ENCODE data around the gene STRN3. TPM values are rescaled to one million over a fixed set of nuclear protein-coding genes. Genes with fewer than 3 reads are reported as not detected.
"Not testable (repeated sequence)": the region's sequence is repeated elsewhere in the genome, so short reads cannot be mapped to it uniquely, and the experiment has no call there.

STRN3 gene
- total RNA-seq, 4 donors from 2014 or later = 21.5 to 50.0 (median 29.5) TPM

- H3K9me3 ChIP-seq = no peaks in the 10 kb centered on the region
- no peak overlapping the region for H3K4me3 ChIP-seq
- H3K4me1 ChIP-seq = peaks cover 2% of the 10 kb centered on the region
- H3K27me3 ChIP-seq = no peaks in the 10 kb centered on the region
- no peaks in the 10 kb centered on the region for H3K36me3 ChIP-seq
- no peak for DNase-seq (ENCODE audit: low spot score in 2 of 2)
- over 99% methylated on average over 3 of the region's 3 CpGs for WGBS
- TF ChIP-seq POLR2AphosphoS5 (IDR thresholded peaks at IDR 0.05) (no peak), CTCF (IDR thresholded peaks at IDR 0.05) (no peak)
- H3K27ac ChIP-seq = no peak overlapping the region
Measured at GRCh38 chr14:30985796-30986195, 40.4 kb downstream of the STRN3 start.

- Histone ChIP-seq H3K27ac (no peak overlapping the region), H3K36me3 (no peaks in the 10 kb centered on the region), H3K4me3 (no peak overlapping the region), H3K9me3 (no peaks in the 10 kb centered on the region), H3K27me3 (no peaks in the 10 kb centered on the region), H3K4me1 (peaks cover 3% of the 10 kb centered on the region)
- 85% methylated on average over 2 of the region's 2 CpGs for WGBS
- no peak for TF ChIP-seq POLR2AphosphoS5 (IDR thresholded peaks at IDR 0.05)
- no peak for TF ChIP-seq EP300 (IDR thresholded peaks at IDR 0.05)
- TF ChIP-seq POLR2A (IDR thresholded peaks at IDR 0.05) = no peak
- TF ChIP-seq CTCF (IDR thresholded peaks at IDR 0.05) = no peak
- DNase-seq (ENCODE audit: low spot score in 2 of 2) = no peak
Measured at GRCh38 chr14:30983858-30984257, 42.3 kb downstream of the STRN3 start.

GRCh38 chr14:30982533-30982932 lies 43.6 kb downstream of the STRN3 start:
- H3K4me3 ChIP-seq = no peak overlapping the region
- H3K27ac ChIP-seq = no peak overlapping the region
- H3K9me3 ChIP-seq = no peaks in the 10 kb centered on the region
- peaks cover 3% of the 10 kb centered on the region for H3K4me1 ChIP-seq
- DNase-seq (ENCODE audit: low spot score in 2 of 2) = no peak
- no peaks in the 10 kb centered on the region for H3K36me3 ChIP-seq
- WGBS = 92% methylated on average over 7 of the region's 7 CpGs
- no peak for TF ChIP-seq POLR2AphosphoS5 (IDR thresholded peaks at IDR 0.05)
- TF ChIP-seq EP300 (IDR thresholded peaks at IDR 0.05) = no peak
- no peak for TF ChIP-seq POLR2A (IDR thresholded peaks at IDR 0.05)
- no peak for TF ChIP-seq CTCF (IDR thresholded peaks at IDR 0.05)
- no peaks in the 10 kb centered on the region for H3K27me3 ChIP-seq

GRCh38 chr14:30980980-30981379 lies 45.2 kb downstream of the STRN3 start:
- 82% methylated on average over 3 of the region's 3 CpGs for WGBS

GRCh38 chr14:30980106-30980704 lies 46.0 kb downstream of the STRN3 start:
- H3K4me3 ChIP-seq; H3K9me3 ChIP-seq; H3K36me3 ChIP-seq; H3K27ac ChIP-seq; DNase-seq (ENCODE audit: low spot score in 2 of 2); H3K27me3 ChIP-seq: not testable (repeated sequence)
- TF ChIP-seq CTCF (IDR thresholded peaks at IDR 0.05) = peak; percentile 44 to 59
- WGBS = 71% methylated on average over 13 of the region's 13 CpGs
- H3K4me1 ChIP-seq = peaks cover 11% of the 10 kb centered on the region

More at GRCh38 chr14:30980980-30981379, 45.2 kb downstream of the STRN3 start:
- H3K4me1 ChIP-seq = peaks cover 9% of the 10 kb centered on the region
- no peak for DNase-seq (ENCODE audit: low spot score in 2 of 2)
- H3K27ac ChIP-seq = no peak overlapping the region
- no peaks in the 10 kb centered on the region for H3K27me3 ChIP-seq
- no peaks in the 10 kb centered on the region for H3K9me3 ChIP-seq
- no peak overlapping the region for H3K4me3 ChIP-seq
- TF ChIP-seq POLR2AphosphoS5 (IDR thresholded peaks at IDR 0.05) = no peak
- no peak for TF ChIP-seq EP300 (IDR thresholded peaks at IDR 0.05)
- no peak for TF ChIP-seq POLR2A (IDR thresholded peaks at IDR 0.05)
- TF ChIP-seq CTCF (IDR thresholded peaks at IDR 0.05) = no peak
- H3K36me3 ChIP-seq = no peaks in the 10 kb centered on the region
